ENCODE measurements around the gene KRT76. TPM values are rescaled to one million over a fixed set of nuclear protein-coding genes. Genes with fewer than 3 reads are reported as not detected.

The KRT76 gene
- total RNA-seq, 1 experiment from 2014 or later, result not detected

- Histone ChIP-seq H3K4me2 (ENCODE audit: low read length) (no peak overlapping the region), H4K20me1 (ENCODE audit: low read length) (no peaks in the 10 kb centered on the region), H3F3A (ENCODE audit: low read length, unreplicated experiment) (no peaks in the 10 kb centered on the region), H3K4me3 (ENCODE audit: low read length) (no peak overlapping the region), H3K9me2 (replicated peaks; ENCODE audit: low read length) (no peaks in the 10 kb centered on the region), H3K36me3 (ENCODE audit: low read depth, low read length) (no peaks in the 10 kb centered on the region), H3K9me3 (ENCODE audit: low read length) (no peaks in the 10 kb centered on the region), H3K79me2 (ENCODE audit: low read length) (no peaks in the 10 kb centered on the region), H2AFZ (ENCODE audit: low read length) (no peak overlapping the region), H3K4me1 (ENCODE audit: insufficient read depth, low read length) (no peaks in the 10 kb centered on the region), H3K9ac (ENCODE audit: low read length) (no peak overlapping the region), H3K27me3 (ENCODE audit: low read length) (peaks cover 49% of the 10 kb centered on the region), H3K27ac (ENCODE audit: low read length) (no peak overlapping the region)
- TF ChIP-seq EZH2phosphoT487 (IDR thresholded peaks at IDR 0.05; ENCODE audit: borderline replicate concordance, low read length), result no peak
- TF ChIP-seq CTCF (conservative IDR thresholded peaks at IDR 0.05; ENCODE audit: low read depth, low read length), result no peak
- no peak for TF ChIP-seq EZH2 (IDR thresholded peaks at IDR 0.05; ENCODE audit: low read length, unreplicated experiment)
- DNase-seq (no peak), ATAC-seq (no peak)
- ChIA-PET CTCF (no interaction called here), POLR2A (ENCODE audit: unreplicated experiment) (no interaction called here)
- no TSS peak for BruUV-seq (replicated peaks)
- intact Hi-C loops (cut with micrococcal nuclease), result loop anchor here (5.0 kb wide), 1 partner anchor 58 kb away; no protein-coding TSS in a partner anchor
Observed at GRCh38 chr12:52744493-52745156, 32.5 kb downstream of the KRT76 start.

- Histone ChIP-seq H3K4me3 (ENCODE audit: low read length) (no peak overlapping the region), H3K36me3 (ENCODE audit: low read depth, low read length) (no peaks in the 10 kb centered on the region), H3K9me3 (ENCODE audit: low read length) (no peaks in the 10 kb centered on the region), H4K20me1 (ENCODE audit: low read length) (no peaks in the 10 kb centered on the region), H3K9me2 (replicated peaks; ENCODE audit: low read length) (no peaks in the 10 kb centered on the region), H3K79me2 (ENCODE audit: low read length) (no peaks in the 10 kb centered on the region), H2AFZ (ENCODE audit: low read length) (no peak overlapping the region), H3K27ac (ENCODE audit: low read length) (no peak overlapping the region), H3K9ac (ENCODE audit: low read length) (no peak overlapping the region), H3F3A (ENCODE audit: low read length, unreplicated experiment) (no peaks in the 10 kb centered on the region), H3K27me3 (ENCODE audit: low read length) (peaks cover 34% of the 10 kb centered on the region), H3K4me2 (ENCODE audit: low read length) (no peak overlapping the region), H3K4me1 (ENCODE audit: insufficient read depth, low read length) (no peaks in the 10 kb centered on the region)
- TF ChIP-seq EZH2 (IDR thresholded peaks at IDR 0.05; ENCODE audit: low read length, unreplicated experiment) (no peak), CTCF (conservative IDR thresholded peaks at IDR 0.05; ENCODE audit: low read depth, low read length) (no peak), EZH2phosphoT487 (IDR thresholded peaks at IDR 0.05; ENCODE audit: borderline replicate concordance, low read length) (no peak)
- POLR2A ChIA-PET (ENCODE audit: unreplicated experiment), result no interaction called here
- intact Hi-C loops (cut with micrococcal nuclease), result loop anchor here (5.0 kb wide), 1 partner anchor 59 kb away; no protein-coding TSS in a partner anchor
- DNase-seq, result no peak
- CTCF ChIA-PET, result no interaction called here
- no TSS peak for BruUV-seq (replicated peaks)
- no peak for ATAC-seq
Observed at GRCh38 chr12:52742822-52743457, 34.2 kb downstream of the KRT76 start.

GRCh38 chr12:52742196-52742580 is 35.0 kb downstream of the KRT76 start:
- Histone ChIP-seq H3F3A (ENCODE audit: low read length, unreplicated experiment) (no peaks in the 10 kb centered on the region), H3K9me2 (replicated peaks; ENCODE audit: low read length) (no peaks in the 10 kb centered on the region), H3K36me3 (ENCODE audit: low read depth, low read length) (no peaks in the 10 kb centered on the region), H3K9me3 (ENCODE audit: low read length) (no peaks in the 10 kb centered on the region), H3K27me3 (ENCODE audit: low read length) (peaks cover 29% of the 10 kb centered on the region), H3K4me3 (ENCODE audit: low read length) (no peak overlapping the region), H4K20me1 (ENCODE audit: low read length) (no peaks in the 10 kb centered on the region), H3K27ac (ENCODE audit: low read length) (no peak overlapping the region), H3K9ac (ENCODE audit: low read length) (no peak overlapping the region), H3K79me2 (ENCODE audit: low read length) (no peaks in the 10 kb centered on the region), H3K4me1 (ENCODE audit: insufficient read depth, low read length) (no peaks in the 10 kb centered on the region), H2AFZ (ENCODE audit: low read length) (no peak overlapping the region), H3K4me2 (ENCODE audit: low read length) (no peak overlapping the region)
- ChIA-PET CTCF (no interaction called here), POLR2A (ENCODE audit: unreplicated experiment) (no interaction called here)
- BruUV-seq (replicated peaks), result no TSS peak
- intact Hi-C loops (cut with micrococcal nuclease), result loop anchor here (5.0 kb wide), 1 partner anchor 60 kb away; no protein-coding TSS in a partner anchor
- no peak for TF ChIP-seq EZH2phosphoT487 (IDR thresholded peaks at IDR 0.05; ENCODE audit: borderline replicate concordance, low read length)
- no peak for TF ChIP-seq CTCF (conservative IDR thresholded peaks at IDR 0.05; ENCODE audit: low read depth, low read length)
- TF ChIP-seq EZH2 (IDR thresholded peaks at IDR 0.05; ENCODE audit: low read length, unreplicated experiment), result no peak
- DNase-seq (no peak), ATAC-seq (no peak)

Data from PC-3 (cell line).